ENCODE data around the gene YJEFN3.

Gene YJEFN3

GRCh38 chr19:19532806-19533701 lies 4.3 kb downstream of the YJEFN3 start (continued):
- TF ChIP-seq ZNF473 (tag by site-specific recombination; IDR thresholded peaks at IDR 0.05) (no peak), ZNF510 (tag by site-specific recombination; IDR thresholded peaks at IDR 0.05; ENCODE audit: insufficient replicate concordance) (no peak), ZXDB (tag by site-specific recombination; IDR thresholded peaks at IDR 0.05) (no peak), ZFHX2 (tag by site-specific recombination; conservative IDR thresholded peaks at IDR 0.05) (peak; percentile 75), ZNF324 (tag by site-specific recombination; IDR thresholded peaks at IDR 0.05) (no peak), ZNF354C (tag by site-specific recombination; IDR thresholded peaks at IDR 0.05; ENCODE audit: borderline replicate concordance, low read depth) (no peak), ZNF529 (tag by site-specific recombination; IDR thresholded peaks at IDR 0.05; ENCODE audit: insufficient replicate concordance) (no peak), ZNF23 (tag by site-specific recombination; IDR thresholded peaks at IDR 0.05; ENCODE audit: borderline replicate concordance) (no peak), WT1 (tag by site-specific recombination; IDR thresholded peaks at IDR 0.05) (peak; percentile 56; the same call in 1 of the 2 replicates), ZNF362 (tag by site-specific recombination; IDR thresholded peaks at IDR 0.05) (no peak), KLF10 (tag by site-specific recombination; IDR thresholded peaks at IDR 0.05) (no peak), ZNF571 (tag by site-specific recombination; IDR thresholded peaks at IDR 0.05) (no peak), ZNF645 (tag by site-specific recombination; IDR thresholded peaks at IDR 0.05) (no peak), MYNN (tag by site-specific recombination; IDR thresholded peaks at IDR 0.05; ENCODE audit: borderline replicate concordance) (no peak), ZNF654 (tag by site-specific recombination; IDR thresholded peaks at IDR 0.05; ENCODE audit: low read depth) (no peak), ZNF776 (tag by site-specific recombination; IDR thresholded peaks at IDR 0.05; ENCODE audit: borderline replicate concordance) (no peak), ZBTB44 (tag by site-specific recombination; IDR thresholded peaks at IDR 0.05) (no peak), SETDB1 (IDR thresholded peaks at IDR 0.05; ENCODE audit: insufficient read length, low read length) (no peak), KLF16 (tag by site-specific recombination; IDR thresholded peaks at IDR 0.05) (no peak), ZNF596 (tag by site-specific recombination; IDR thresholded peaks at IDR 0.05) (no peak), OSR2 (tag by site-specific recombination; IDR thresholded peaks at IDR 0.05) (no peak), GLI4 (tag by site-specific recombination; IDR thresholded peaks at IDR 0.05) (no peak), ZNF548 (tag by site-specific recombination; IDR thresholded peaks at IDR 0.05) (no peak), ZNF248 (tag by site-specific recombination; IDR thresholded peaks at IDR 0.05) (no peak), ZNF24 (tag by site-specific recombination; IDR thresholded peaks at IDR 0.05) (no peak)
- TF ChIP-seq, protein P1, sequence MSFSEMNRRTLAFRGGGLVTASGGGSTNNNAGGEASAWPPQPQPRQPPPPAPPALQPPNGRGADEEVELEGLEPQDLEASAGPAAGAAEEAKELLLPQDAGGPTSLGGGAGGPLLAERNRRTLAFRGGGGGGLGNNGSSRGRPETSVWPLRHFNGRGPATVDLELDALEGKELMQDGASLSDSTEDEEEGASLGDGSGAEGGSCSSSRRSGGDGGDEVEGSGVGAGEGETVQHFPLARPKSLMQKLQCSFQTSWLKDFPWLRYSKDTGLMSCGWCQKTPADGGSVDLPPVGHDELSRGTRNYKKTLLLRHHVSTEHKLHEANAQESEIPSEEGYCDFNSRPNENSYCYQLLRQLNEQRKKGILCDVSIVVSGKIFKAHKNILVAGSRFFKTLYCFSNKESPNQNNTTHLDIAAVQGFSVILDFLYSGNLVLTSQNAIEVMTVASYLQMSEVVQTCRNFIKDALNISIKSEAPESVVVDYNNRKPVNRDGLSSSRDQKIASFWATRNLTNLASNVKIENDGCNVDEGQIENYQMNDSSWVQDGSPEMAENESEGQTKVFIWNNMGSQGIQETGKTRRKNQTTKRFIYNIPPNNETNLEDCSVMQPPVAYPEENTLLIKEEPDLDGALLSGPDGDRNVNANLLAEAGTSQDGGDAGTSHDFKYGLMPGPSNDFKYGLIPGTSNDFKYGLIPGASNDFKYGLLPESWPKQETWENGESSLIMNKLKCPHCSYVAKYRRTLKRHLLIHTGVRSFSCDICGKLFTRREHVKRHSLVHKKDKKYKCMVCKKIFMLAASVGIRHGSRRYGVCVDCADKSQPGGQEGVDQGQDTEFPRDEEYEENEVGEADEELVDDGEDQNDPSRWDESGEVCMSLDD (tag by site-specific recombination; IDR thresholded peaks at IDR 0.05), result no peak
- TF ChIP-seq, protein P2, sequence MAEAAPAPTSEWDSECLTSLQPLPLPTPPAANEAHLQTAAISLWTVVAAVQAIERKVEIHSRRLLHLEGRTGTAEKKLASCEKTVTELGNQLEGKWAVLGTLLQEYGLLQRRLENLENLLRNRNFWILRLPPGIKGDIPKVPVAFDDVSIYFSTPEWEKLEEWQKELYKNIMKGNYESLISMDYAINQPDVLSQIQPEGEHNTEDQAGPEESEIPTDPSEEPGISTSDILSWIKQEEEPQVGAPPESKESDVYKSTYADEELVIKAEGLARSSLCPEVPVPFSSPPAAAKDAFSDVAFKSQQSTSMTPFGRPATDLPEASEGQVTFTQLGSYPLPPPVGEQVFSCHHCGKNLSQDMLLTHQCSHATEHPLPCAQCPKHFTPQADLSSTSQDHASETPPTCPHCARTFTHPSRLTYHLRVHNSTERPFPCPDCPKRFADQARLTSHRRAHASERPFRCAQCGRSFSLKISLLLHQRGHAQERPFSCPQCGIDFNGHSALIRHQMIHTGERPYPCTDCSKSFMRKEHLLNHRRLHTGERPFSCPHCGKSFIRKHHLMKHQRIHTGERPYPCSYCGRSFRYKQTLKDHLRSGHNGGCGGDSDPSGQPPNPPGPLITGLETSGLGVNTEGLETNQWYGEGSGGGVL (tag by site-specific recombination; IDR thresholded peaks at IDR 0.05), result peak; percentile 69
